ENCODE data around the gene FAM241A. TPM values are rescaled to one million over a fixed set of nuclear protein-coding genes. Genes with fewer than 3 reads are reported as not detected.

The FAM241A gene
- total RNA-seq, 1 experiment from 2014 or later = 0.90 TPM

DNA sequence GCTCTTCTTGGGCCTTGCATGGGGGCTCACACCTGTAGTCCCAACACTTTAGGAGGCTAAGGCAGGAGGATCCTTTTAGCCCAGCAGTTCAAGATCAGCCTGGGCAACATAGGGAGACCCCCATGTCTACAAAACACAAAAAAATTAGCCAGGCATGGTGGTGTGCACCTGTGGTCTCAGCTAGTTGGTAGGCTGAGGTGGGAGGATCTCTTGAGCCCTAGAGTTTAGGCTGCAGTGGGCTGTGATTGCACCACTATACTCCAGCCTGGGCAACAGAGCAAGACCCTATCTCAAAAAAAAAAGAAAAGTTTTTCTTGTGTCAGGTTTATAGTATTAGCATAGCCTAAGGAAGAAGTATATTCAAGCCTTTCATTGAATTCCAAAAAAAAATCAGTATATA is 30.8 kb upstream of the FAM241A start:
- H3K9me3 ChIP-seq (ENCODE audit: control insufficient read depth, insufficient read depth, low read depth, low read length) = no peaks in the 10 kb centered on the region
- no peaks in the 10 kb centered on the region for H3K4me1 ChIP-seq (ENCODE audit: control insufficient read depth, insufficient read depth, low read length)
- CTCF ChIA-PET = interaction anchor here (1.0 kb wide), 1 partner anchor 30 kb away, joined by 3 read pairs; no protein-coding TSS in a partner anchor
- intact Hi-C loops (cut with micrococcal nuclease; ENCODE audit: unreplicated experiment) (no loop called here), in situ Hi-C loops (cut with HindIII; ENCODE audit: low pct_unique_long_range_greater_than_20kb, low sequenced_read_pairs) (no loop called here)
- no peak overlapping the region for H3K27ac ChIP-seq (ENCODE audit: low read length)
- ATAC-seq (no peak), DNase-seq (ENCODE audit: low read depth, low spot score) (no peak)
- POLR2A ChIA-PET = interaction anchor here (0.5 kb wide), 1 partner anchor 152 kb away, joined by 3 read pairs; no protein-coding TSS in a partner anchor
- H3K4me3 ChIP-seq (ENCODE audit: low read depth in 2 of 2, low read length in 2 of 2) = no peak overlapping the region
- H3K36me3 ChIP-seq (ENCODE audit: control insufficient read depth, insufficient read depth, low read length) = no peaks in the 10 kb centered on the region; the same call in 1 of the 2 replicates
- no peaks in the 10 kb centered on the region for H3K27me3 ChIP-seq (ENCODE audit: control insufficient read depth, insufficient read depth, low read length)
- TF ChIP-seq, protein P1, sequence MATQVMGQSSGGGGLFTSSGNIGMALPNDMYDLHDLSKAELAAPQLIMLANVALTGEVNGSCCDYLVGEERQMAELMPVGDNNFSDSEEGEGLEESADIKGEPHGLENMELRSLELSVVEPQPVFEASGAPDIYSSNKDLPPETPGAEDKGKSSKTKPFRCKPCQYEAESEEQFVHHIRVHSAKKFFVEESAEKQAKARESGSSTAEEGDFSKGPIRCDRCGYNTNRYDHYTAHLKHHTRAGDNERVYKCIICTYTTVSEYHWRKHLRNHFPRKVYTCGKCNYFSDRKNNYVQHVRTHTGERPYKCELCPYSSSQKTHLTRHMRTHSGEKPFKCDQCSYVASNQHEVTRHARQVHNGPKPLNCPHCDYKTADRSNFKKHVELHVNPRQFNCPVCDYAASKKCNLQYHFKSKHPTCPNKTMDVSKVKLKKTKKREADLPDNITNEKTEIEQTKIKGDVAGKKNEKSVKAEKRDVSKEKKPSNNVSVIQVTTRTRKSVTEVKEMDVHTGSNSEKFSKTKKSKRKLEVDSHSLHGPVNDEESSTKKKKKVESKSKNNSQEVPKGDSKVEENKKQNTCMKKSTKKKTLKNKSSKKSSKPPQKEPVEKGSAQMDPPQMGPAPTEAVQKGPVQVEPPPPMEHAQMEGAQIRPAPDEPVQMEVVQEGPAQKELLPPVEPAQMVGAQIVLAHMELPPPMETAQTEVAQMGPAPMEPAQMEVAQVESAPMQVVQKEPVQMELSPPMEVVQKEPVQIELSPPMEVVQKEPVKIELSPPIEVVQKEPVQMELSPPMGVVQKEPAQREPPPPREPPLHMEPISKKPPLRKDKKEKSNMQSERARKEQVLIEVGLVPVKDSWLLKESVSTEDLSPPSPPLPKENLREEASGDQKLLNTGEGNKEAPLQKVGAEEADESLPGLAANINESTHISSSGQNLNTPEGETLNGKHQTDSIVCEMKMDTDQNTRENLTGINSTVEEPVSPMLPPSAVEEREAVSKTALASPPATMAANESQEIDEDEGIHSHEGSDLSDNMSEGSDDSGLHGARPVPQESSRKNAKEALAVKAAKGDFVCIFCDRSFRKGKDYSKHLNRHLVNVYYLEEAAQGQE (IDR thresholded peaks at IDR 0.05; ENCODE audit: insufficient read depth in 1 of 2, low read depth in 2 of 2, low read length in 1 of 2) = no peak
- no TSS peak for BruUV-seq (replicated peaks)

GRCh38 chr4:112118742-112119352 is 26.4 kb upstream of the FAM241A start:
- H3K4me3 ChIP-seq (ENCODE audit: low read depth in 2 of 2, low read length in 2 of 2) = no peak overlapping the region
- ChIA-PET CTCF (interaction anchor here (0.9 kb wide), 1 partner anchor 19 kb away, joined by 7 read pairs; no protein-coding TSS in a partner anchor), POLR2A (no interaction called here)
- no TSS peak for BruUV-seq (replicated peaks)
- DNase-seq (ENCODE audit: low read depth, low spot score) (no peak), ATAC-seq (no peak)
- TF ChIP-seq, protein P1 (IDR thresholded peaks at IDR 0.05; ENCODE audit: insufficient read depth in 1 of 2, low read depth in 2 of 2, low read length in 1 of 2) = no peak
- TF ChIP-seq SIN3A (IDR thresholded peaks at IDR 0.05; ENCODE audit: borderline replicate concordance, insufficient read depth, low read depth, low read length) (no peak), TCF7L2 (IDR thresholded peaks at IDR 0.05; ENCODE audit: low read depth, low read length) (no peak), POLR2AphosphoS5 (IDR thresholded peaks at IDR 0.05; ENCODE audit: low read depth, low read length) (no peak), CTCF (IDR thresholded peaks at IDR 0.05) (no peak)
- H3K9me3 ChIP-seq (ENCODE audit: control insufficient read depth, insufficient read depth, low read depth, low read length) = no peaks in the 10 kb centered on the region
- in situ Hi-C loops (cut with HindIII; ENCODE audit: low pct_unique_long_range_greater_than_20kb, low sequenced_read_pairs) = no loop called here
- H3K36me3 ChIP-seq (ENCODE audit: control insufficient read depth, insufficient read depth, low read length) = no peaks in the 10 kb centered on the region
- no peaks in the 10 kb centered on the region for H3K4me1 ChIP-seq (ENCODE audit: control insufficient read depth, insufficient read depth, low read length)
- H3K27ac ChIP-seq (ENCODE audit: low read length) = no peak overlapping the region
- no peaks in the 10 kb centered on the region for H3K27me3 ChIP-seq (ENCODE audit: control insufficient read depth, insufficient read depth, low read length)
- intact Hi-C loops (cut with micrococcal nuclease; ENCODE audit: unreplicated experiment) = no loop called here

Measured in Panc1 (cell line).